Prostate gland (tissue), 2 donors: ENCODE measurements around the gene IL10. TPM values are rescaled to one million over a fixed set of nuclear protein-coding genes. Genes with fewer than 3 reads are reported as not detected.

ENCODE experiments used
- DNase-seq: peaks from one replicate; pipeline ENCODE4 v3.0.0-alpha.2; 2019; ENCODE audit warnings: low spot score
- H3K27ac ChIP-seq, 2 donors: fragments of 200-600 bp; sonication (generic); 2 replicates each; pipeline ENCODE4 v1.5.1; 2017 to 2019
- H3K27me3 ChIP-seq: fragments of 200-600 bp; sonication (generic); replicated peaks from 2 replicates; pipeline ENCODE4 v1.5.1; 2019; ENCODE audit not compliant: insufficient read depth
- H3K36me3 ChIP-seq, 2 donors: fragments of 200-600 bp; sonication (generic); 1 replicate in 1 of 2; 2 replicates in 1 of 2; pipeline versions ENCODE4 v1.5.1 to v1.8.1; 2017 to 2019
- H3K4me1 ChIP-seq: fragments of 200-600 bp; sonication (generic); replicated peaks from 2 replicates; pipeline ENCODE4 v1.5.1; 2019
- H3K4me3 ChIP-seq, 2 donors: fragments of 200-600 bp; sonication (generic); 2 replicates each; pipeline ENCODE4 v1.5.1; 2017 to 2019
- H3K9me3 ChIP-seq: fragments of 200-600 bp; sonication (generic); 2 replicates; pipeline ENCODE4 v1.5.1; 2017
- POLR2A ChIP-seq: fragments of 450-650 bp; IDR thresholded peaks from one replicate; pipeline ENCODE4 v1.6.1; 2016; ENCODE audit warnings: antibody characterized with exemption, mild to moderate bottlenecking
- POLR2AphosphoS5 ChIP-seq: sonication (generic); formaldehyde crosslinking; IDR thresholded peaks from one replicate; pipeline ENCODE4 v1.6.1; 2017; ENCODE audit warnings: antibody characterized with exemption
- WGBS: methylation state at CpG from one replicate; pipeline ENCODE4 v1.1.5; 2018; 5-methylcytosine and 5-hydroxymethylcytosine counted together
- intact Hi-C: fragments of 100-400 bp; cut with DNase I; formaldehyde crosslinking; loops from one replicate; pipeline ENCODE4 v1.14.2; 2022
- total RNA-seq, 2 donors: library from RNA; depleted of rRNA; stranded (reverse); fragments of >200 nt; gene quantifications; one replicate each; pipeline ENCODE4 v1.1.0, GENCODE V29; 2016
- TF ChIP-seq, protein P1 (sequence below), 4 experiments: fragments of 200-600 bp in 2 of 4; fragments of 450-650 bp in 2 of 4; sonication (generic) in 2 of 4; IDR thresholded peaks; 1 replicate in 3 of 4; 2 replicates in 1 of 4; pipeline ENCODE4 v1.5.1; 2016 to 2019; ENCODE audit warnings: antibody characterized with exemption in 4 of 4, mild to moderate bottlenecking in 2 of 4, moderate library complexity in 2 of 4

IL10 gene
- total RNA-seq, 2 donors from 2014 or later, result not detected

DNA sequence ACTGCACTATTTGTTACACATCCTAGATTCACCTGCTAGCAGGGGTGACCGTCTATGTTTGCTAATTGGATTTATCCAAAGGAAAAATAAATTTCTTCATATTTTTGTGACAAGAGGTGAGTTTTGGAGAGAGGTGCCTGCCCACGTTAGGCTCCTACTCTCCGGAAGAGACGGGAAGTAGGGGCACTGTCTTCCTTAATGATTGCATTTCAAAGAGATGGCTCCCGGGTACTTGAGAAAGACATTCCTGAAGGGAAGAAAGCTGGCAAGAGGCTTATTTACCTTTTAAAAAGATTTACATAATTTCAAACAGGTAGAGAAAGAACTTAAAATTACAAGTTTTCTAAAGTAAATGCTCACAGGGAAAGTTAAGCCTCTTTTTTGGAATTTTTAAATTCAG lies 20.4 kb downstream of the IL10 start:
- intact Hi-C loops, result no loop called here
- no peaks in the 10 kb centered on the region for H3K9me3 ChIP-seq
- no peak overlapping the region for H3K4me3 ChIP-seq
- no peaks in the 10 kb centered on the region for H3K36me3 ChIP-seq
- no peaks in the 10 kb centered on the region for H3K27me3 ChIP-seq
- no peak overlapping the region for H3K27ac ChIP-seq
- TF ChIP-seq POLR2AphosphoS5 (no peak), POLR2A (no peak)
- TF ChIP-seq, protein P1, sequence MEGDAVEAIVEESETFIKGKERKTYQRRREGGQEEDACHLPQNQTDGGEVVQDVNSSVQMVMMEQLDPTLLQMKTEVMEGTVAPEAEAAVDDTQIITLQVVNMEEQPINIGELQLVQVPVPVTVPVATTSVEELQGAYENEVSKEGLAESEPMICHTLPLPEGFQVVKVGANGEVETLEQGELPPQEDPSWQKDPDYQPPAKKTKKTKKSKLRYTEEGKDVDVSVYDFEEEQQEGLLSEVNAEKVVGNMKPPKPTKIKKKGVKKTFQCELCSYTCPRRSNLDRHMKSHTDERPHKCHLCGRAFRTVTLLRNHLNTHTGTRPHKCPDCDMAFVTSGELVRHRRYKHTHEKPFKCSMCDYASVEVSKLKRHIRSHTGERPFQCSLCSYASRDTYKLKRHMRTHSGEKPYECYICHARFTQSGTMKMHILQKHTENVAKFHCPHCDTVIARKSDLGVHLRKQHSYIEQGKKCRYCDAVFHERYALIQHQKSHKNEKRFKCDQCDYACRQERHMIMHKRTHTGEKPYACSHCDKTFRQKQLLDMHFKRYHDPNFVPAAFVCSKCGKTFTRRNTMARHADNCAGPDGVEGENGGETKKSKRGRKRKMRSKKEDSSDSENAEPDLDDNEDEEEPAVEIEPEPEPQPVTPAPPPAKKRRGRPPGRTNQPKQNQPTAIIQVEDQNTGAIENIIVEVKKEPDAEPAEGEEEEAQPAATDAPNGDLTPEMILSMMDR (IDR thresholded peaks at IDR 0.05), result no peak
- DNase-seq, result no peak
- H3K4me1 ChIP-seq, result no peaks in the 10 kb centered on the region
- WGBS, result 49% methylated on average over 5 of the region's 5 CpGs

DNA sequence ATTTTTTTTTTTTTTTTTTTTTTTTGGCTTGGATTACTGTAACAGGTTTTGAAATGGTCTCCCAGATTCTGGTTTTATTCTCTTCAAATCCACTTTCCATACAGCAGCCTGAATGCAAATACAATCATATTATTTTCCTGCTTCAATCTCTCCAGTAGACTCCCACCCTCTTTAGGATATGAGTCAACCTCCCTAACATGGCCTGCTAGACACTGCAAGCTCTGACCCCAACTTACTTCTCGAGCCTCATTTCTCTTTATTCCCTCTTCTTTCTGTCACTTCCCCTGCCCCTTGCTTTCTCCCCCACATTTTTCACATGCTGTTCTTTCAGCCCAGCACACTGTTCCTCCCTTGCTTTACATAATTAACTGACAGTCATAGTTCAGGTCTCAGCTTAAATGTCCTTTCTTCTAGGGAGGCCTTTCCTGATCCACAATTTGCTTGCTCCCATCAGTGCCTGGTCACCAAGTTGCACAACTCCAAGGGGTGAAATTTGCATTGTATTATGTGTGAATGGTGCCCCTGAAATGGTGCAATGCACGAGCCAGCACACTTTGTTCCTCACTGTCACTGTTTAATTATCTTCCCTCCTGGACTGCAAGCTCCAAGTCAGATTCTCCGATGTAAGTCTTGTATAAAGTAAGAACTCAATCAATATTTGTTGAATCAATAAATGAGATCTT lies 23.8 kb downstream of the IL10 start:
- Histone ChIP-seq H3K27me3 (no peaks in the 10 kb centered on the region), H3K4me3 (no peak overlapping the region), H3K9me3 (no peaks in the 10 kb centered on the region), H3K27ac (no peak overlapping the region), H3K36me3 (no peaks in the 10 kb centered on the region), H3K4me1 (no peaks in the 10 kb centered on the region)
- no peak for DNase-seq
- TF ChIP-seq, protein P1 (IDR thresholded peaks at IDR 0.05), result no peak
- peak; percentile 13 for TF ChIP-seq POLR2AphosphoS5
- intact Hi-C loops, result no loop called here
- 54% methylated on average over 3 of the region's 3 CpGs for WGBS

DNA sequence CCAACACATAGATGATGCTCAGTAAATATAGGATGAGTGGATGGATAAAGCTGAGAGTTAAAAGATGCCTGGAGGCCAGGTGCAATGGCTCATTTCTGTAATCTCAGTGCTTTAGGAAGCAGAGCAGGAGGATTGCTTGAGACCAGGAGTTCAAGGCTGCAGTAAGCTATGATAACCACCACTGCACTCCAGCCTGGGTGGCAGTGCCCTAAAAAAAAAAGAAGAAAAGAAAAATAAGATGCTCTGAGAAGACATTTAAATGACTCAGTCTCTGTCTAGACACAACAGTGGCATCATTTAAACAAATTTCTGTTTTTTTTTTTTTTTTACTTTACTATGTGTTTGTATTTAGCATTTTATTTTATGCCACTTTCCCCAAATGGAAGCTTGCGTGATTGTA lies 27.0 kb downstream of the IL10 start:
- no peaks in the 10 kb centered on the region for H3K36me3 ChIP-seq
- H3K27ac ChIP-seq, result no peak overlapping the region
- TF ChIP-seq POLR2A (no peak), POLR2AphosphoS5 (no peak)
- TF ChIP-seq, protein P1 (IDR thresholded peaks at IDR 0.05), result no peak
- no peaks in the 10 kb centered on the region for H3K9me3 ChIP-seq
- no peak overlapping the region for H3K4me3 ChIP-seq
- no peak for DNase-seq
- 86% methylated on average over 1 of the region's 1 CpG for WGBS
- intact Hi-C loops, result no loop called here
- H3K4me1 ChIP-seq, result no peaks in the 10 kb centered on the region
- no peaks in the 10 kb centered on the region for H3K27me3 ChIP-seq

DNA sequence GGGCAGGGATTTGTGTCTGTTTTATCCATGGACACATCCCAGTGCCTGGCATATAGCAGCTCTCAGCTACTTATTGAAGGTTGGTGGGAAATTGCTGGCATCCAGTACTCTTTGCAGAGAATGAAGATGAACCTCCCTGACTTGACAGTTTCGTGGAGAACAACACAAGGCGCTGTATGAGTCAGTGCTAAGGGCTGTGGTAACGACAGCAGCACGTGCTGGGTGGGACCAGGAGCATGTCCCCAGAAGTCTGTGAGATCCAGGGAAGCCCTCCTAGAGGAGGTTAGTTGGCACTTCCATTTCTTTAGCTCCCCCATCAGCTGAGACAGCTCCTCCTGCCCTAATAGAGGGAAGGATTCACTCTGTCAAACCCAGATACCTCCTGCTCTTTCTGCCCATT lies 27.6 kb downstream of the IL10 start:
- H3K4me3 ChIP-seq, result no peak overlapping the region
- H3K27me3 ChIP-seq, result no peaks in the 10 kb centered on the region
- no peaks in the 10 kb centered on the region for H3K9me3 ChIP-seq
- TF ChIP-seq POLR2A, result no peak
- TF ChIP-seq, protein P1 (IDR thresholded peaks at IDR 0.05), result no peak
- no peak for TF ChIP-seq POLR2AphosphoS5
- H3K36me3 ChIP-seq, result no peaks in the 10 kb centered on the region
- DNase-seq, result no peak
- intact Hi-C loops, result no loop called here
- no peak overlapping the region for H3K27ac ChIP-seq
- WGBS, result 57% methylated on average over 4 of the region's 4 CpGs
- H3K4me1 ChIP-seq, result no peaks in the 10 kb centered on the region

DNA sequence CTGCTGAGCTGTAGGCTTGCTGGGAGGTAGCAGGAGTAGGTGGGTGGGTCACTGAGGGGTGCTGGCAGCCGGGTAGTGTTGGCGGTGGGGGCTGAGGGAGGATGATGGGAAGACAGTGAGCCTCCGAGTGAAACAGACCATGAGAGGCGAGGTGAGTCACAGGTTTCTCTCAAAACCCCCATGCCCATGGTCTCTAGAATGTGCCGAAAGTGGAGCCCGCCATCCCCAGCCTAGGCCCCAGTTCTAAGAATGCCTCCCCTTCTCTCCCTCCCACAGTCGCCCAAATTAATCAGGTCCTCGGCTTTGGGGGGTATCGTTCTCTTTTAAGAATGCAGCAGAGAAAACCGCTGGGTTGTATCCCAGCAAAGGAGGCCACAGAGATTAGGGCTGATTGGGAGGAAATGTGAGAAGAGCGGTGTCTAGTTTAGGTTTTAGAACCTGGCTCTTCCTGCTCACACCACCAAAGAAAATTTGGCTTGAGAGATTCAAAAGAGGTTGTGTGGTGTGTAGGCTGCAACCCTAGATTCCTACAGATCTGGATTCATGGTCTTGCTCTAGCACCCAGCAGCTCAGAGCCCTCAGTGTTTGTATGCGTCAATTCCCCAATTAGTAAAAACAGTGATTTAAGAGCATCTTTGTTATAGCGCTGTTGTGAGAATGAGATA lies 29.4 kb downstream of the IL10 start:
- WGBS, result 63% methylated on average over 13 of the region's 13 CpGs
- Histone ChIP-seq H3K4me1 (no peaks in the 10 kb centered on the region), H3K4me3 (no peak overlapping the region), H3K27ac (no peak overlapping the region), H3K36me3 (no peaks in the 10 kb centered on the region), H3K9me3 (no peaks in the 10 kb centered on the region), H3K27me3 (no peaks in the 10 kb centered on the region)
- intact Hi-C loops, result no loop called here
- DNase-seq, result no peak
- TF ChIP-seq POLR2AphosphoS5 (no peak), POLR2A (no peak)
- TF ChIP-seq, protein P1 (IDR thresholded peaks at IDR 0.05), result no peak
